ENCODE data around the gene ANKRD23. TPM values are rescaled to one million over a fixed set of nuclear protein-coding genes. Genes with fewer than 3 reads are reported as not detected.
"Not testable (repeated sequence)": the region's sequence is repeated elsewhere in the genome, so short reads cannot be mapped to it uniquely, and the experiment has no call there.

Gene ANKRD23
- total RNA-seq, 1 donor from 2014 or later, result 5.5 TPM

DNA sequence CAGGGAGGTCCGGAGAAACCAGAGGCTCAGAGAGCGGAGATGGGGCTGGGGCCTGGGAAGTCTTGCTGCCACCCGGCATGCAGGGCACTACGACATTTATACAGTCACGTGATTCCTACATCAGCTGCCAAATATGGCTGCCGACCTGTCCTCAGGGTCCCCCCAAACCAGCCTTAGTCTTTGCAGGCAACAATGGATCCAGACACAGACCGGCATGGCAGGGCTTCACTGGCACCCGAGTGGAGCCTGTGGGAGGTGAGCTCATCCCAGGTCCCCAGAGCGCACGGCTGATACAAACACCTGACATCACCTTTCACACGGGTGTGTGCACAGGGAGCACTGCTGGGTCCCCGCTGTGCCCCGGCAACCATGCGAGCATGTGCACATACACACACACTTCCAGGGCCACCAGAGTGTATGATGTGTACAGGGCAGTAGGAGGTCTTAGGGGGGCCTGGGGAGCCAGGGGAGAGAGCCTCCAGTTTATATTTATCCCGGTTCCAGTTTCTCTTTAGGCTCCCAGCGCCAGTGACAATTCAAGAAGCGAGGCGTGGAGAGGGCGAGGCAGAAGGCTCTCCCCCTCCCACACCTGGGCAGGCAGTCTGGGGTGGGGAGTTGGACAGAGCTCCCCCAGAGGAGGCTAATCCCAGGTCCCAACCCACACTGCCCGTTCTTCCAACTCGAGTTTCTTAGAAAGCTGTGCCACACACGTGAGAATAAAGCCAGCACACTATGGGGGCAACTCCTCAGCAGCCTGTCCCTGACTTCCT, 23.4 kb upstream of the ANKRD23 start:
- ATAC-seq (no peak), DNase-seq (no peak)
- intact Hi-C loops (cut with micrococcal nuclease), result no loop called here

- ATAC-seq (no peak), DNase-seq (no peak)
- intact Hi-C loops (cut with micrococcal nuclease), result no loop called here
These were observed 22.8 kb upstream of the ANKRD23 start for GRCh38 chr2:96866586-96866985.

DNA sequence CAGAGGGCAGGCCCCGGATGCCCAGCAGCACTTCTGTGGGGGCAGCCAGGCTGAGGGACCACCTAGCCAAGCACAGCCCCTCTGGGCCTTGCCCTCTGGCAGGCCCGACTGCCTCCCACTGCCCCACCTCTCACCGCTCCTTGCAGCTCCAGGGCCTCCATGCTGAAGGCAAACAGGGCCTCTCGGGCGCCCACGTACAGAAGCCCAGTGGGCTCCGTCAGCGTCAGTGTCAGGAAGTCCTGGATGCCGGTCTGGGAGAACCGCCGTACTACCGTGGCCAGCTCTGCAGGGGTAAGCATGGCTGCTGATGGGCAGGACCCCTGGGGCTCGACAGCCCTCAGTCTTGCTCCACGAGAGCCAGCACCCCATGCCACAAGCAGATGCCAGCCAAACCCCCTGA, 22.3 kb upstream of the ANKRD23 start:
- ATAC-seq, result no peak
- intact Hi-C loops (cut with micrococcal nuclease), result no loop called here
- no peak for DNase-seq

DNA sequence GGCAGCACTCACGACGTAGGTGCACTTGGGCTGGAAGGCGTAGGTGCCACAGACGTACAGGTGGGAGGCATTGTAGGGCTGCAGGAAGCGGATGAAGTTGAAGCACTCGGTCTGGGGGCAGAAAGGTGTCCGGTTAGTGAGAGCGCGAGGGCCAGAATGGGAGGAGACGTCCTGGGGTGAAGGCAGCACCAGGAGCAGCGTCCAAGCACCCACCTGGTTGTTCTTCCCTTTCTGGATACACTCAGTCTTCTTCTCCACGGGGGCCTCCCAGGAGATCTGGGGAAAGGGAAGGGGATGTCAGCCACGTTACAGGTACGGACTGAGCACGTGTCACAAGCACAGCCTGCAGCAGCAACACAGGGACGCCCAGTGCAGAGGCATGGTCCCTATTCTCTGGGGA, 21.8 kb upstream of the ANKRD23 start:
- no peak for ATAC-seq
- intact Hi-C loops (cut with micrococcal nuclease), result no loop called here
- no peak for DNase-seq

GRCh38 chr2:96864343-96865091, 20.7 kb upstream of the ANKRD23 start:
- ATAC-seq (peak; percentile 48), DNase-seq (peak; percentile 92)
- intact Hi-C loops (cut with micrococcal nuclease), result no loop called here

- no peak for DNase-seq
- intact Hi-C loops (cut with micrococcal nuclease), result no loop called here
- no peak for ATAC-seq
These were observed 19.9 kb upstream of the ANKRD23 start for GRCh38 chr2:96863575-96864342.

GRCh38 chr2:96863056-96863455, 19.2 kb upstream of the ANKRD23 start:
- DNase-seq; ATAC-seq; intact Hi-C loops (cut with micrococcal nuclease): not testable (repeated sequence)

DNA sequence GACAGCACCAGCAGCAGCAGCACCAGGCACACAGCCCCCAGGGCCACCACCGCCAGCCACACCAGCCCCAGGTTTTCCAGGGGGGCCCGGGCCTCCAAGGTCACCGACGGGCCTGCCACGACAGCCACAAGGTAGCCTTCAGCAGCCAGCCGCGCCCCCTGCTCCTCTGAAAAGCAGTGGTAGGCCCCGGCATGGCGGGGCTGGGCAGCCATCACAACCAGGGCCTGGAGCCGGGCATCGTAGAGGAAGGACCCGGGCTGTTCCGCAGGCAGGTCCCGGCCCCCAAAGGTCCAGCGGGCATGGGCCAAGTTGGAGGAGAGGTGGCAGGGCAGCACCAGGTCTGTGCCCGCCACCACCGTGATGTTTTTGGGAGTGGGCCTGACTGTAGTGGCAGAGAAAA, 17.3 kb upstream of the ANKRD23 start:
- ATAC-seq, result no peak
- DNase-seq, result no peak
- intact Hi-C loops (cut with micrococcal nuclease), result no loop called here

DNA sequence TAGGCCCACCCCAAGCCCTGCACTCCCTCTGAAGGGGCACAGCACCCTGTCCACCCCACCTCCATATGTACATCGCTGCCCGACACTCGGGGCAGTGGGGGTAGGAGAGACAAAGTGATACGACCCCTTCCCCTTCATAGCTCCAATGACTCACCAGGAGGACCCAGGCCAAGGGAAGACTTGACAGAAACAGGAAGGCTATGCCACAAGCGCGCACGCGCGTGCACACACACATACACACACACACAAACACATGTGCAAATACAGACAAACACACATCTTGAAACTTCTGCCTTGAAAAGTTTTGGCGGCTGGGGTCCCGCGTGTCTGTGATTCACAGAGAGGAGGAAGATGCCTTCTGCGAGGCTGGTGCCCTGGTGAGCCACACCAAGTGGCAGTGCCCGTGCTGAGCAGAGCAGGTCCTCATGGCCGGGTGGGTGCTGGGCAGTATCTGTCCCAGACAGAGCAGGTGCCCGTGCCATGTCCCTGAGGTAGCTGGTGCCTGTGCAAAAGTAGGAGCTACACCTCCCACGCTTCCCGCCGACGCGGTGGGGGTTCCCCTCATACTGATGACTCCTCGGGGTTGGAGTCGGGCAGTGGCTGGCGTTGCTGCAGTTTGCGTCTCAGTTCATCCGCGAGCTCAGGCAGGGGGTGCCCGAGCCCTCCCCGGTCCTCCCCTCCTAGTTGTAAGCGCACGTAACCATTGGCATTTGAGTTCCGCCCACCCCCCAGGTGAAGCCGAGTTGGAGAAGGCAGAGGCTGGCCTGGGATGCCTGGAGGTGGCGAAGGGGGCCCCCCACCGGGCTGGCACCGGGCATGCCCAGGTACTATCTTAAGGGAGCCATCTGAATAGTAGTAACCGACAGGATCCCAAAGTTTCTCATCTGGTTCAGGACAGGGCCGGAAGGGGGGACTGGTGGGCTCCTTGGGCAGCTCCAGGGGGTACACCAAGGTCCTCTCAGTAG, 16.5 kb upstream of the ANKRD23 start:
- intact Hi-C loops (cut with micrococcal nuclease), result no loop called here
- DNase-seq, result no peak
- no peak for ATAC-seq

DNA sequence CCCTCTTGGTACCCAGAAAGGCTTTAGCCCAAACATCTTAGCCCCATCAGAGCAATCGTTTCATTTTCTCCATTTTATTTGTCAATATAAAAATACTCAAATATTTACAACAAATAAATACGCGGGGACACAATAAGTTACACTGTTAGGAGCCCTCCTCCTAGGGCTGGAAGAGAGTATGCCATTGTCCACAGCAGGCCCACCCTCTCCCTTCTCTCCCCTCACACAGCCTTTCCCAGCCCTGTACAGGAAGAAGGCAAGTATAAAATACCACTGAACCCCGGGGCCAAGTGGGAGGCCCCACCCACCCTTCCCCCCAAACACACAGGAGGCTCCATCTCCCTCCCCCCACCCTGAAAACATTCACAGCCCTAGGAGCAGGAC, 15.9 kb upstream of the ANKRD23 start:
- DNase-seq, result no peak
- intact Hi-C loops (cut with micrococcal nuclease), result loop anchor here (5.0 kb wide), 1 partner anchor 93 kb away; no protein-coding TSS in a partner anchor
- ATAC-seq, result no peak

DNA sequence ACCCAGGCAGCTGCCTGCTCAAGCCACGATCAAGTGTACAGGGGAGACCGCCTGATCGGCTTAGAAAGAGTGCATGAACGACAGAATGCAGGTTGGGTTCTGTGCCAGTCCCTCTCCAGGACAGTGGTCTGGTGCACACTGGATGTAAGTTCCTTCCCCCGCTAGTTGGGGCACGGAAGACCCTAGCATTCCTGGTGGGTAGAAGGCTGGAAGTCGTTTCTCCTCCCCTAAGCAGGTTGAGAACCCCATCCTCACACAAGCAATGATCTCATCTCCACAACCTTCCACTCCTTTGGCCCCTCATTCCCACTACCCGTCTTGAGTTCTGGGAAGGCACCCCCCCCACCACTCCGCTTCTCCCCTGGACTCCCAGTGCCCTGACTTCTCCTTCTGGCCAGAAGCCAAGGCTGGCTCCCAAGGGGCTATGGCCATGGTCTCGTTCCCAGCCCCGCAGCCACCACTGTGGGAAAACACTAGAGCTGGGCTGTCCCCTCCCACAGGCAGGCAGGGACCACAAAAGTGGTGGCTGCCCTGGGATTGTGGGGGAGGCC, 15.4 kb upstream of the ANKRD23 start:
- ATAC-seq (peak; percentile 1), DNase-seq (peak; percentile 81)
- intact Hi-C loops (cut with micrococcal nuclease), result loop anchor here (5.0 kb wide), 1 partner anchor 93 kb away; no protein-coding TSS in a partner anchor

- intact Hi-C loops (cut with micrococcal nuclease), result loop anchor here (5.0 kb wide), 1 partner anchor 94 kb away; no protein-coding TSS in a partner anchor
- DNase-seq, result peak; percentile 99
- ATAC-seq, result peak; percentile 95
These were observed 14.0 kb upstream of the ANKRD23 start, which contains the start of gene ANKRD39 for GRCh38 chr2:96857667-96858372. ANKRD39 (minus strand) TSS chr2:96858016; CDS start chr2:96857987, 29 bp downstream.

DNA sequence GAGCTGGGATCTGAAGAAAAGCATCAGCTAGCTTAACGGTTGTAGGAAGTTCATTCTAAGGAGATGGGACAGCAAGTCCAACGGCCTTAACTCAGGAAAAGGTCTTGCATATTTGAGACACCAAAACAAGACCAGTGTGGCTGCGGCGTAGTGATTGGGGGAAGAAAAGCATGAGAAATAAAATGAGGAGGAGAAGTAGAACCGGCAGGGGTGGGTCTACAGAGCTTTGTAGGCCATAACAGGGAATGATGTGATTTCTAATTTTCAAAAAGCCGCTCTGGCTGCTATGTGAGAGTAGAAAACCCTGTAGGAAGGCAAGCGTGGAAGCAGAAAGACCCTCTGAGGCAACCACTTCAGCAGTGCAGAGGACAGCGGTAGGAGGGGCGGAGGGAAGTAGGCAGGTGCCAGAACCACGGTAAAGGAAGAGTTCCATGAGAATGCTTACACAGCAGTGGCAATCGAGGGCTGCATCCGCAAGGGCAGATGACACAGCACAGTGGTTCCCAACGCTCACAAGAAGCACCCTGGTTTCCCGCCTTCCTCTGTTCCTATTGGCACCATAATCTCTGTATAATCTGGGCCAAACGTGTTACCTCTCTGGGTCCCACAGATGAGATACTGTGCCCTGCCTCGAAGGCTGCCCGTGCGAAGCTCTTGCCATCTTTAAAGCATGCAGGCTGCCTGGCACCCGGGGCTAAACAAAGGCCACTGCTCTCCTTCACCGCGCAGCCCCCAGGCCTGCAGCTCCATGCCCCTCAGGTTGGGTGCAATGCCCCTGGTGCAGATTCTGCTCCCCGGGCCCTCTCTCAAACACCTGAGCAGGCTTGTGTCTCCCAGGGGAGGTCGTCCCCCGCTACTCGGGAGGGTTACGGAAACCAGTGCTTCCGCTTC, 13.2 kb upstream of the ANKRD23 start:
- no peak for DNase-seq
- intact Hi-C loops (cut with micrococcal nuclease), result loop anchor here (5.0 kb wide), 1 partner anchor 95 kb away; no protein-coding TSS in a partner anchor
- ATAC-seq, result peak; percentile 1

DNA sequence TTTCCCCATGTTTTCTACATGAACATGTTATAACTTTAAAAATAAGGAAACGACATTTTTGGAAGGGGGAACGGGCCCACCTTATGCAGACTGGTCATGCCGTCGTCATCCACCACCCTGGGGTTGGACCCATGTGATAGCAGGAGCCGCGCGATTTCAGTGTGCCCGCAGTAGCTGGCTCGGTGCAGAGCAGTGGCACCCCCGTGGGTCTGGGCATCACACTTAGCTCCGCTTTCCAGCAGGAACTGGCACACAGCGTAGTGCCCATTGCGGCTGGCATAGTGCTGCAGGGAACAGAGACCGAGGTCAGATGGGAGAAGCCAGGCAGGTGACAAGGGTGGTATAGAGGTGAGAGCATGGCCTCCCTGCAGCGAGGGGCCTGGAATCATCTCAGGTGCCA, 9.5 kb upstream of the ANKRD23 start:
- intact Hi-C loops (cut with micrococcal nuclease), result no loop called here
- DNase-seq (no peak), ATAC-seq (no peak)

DNA sequence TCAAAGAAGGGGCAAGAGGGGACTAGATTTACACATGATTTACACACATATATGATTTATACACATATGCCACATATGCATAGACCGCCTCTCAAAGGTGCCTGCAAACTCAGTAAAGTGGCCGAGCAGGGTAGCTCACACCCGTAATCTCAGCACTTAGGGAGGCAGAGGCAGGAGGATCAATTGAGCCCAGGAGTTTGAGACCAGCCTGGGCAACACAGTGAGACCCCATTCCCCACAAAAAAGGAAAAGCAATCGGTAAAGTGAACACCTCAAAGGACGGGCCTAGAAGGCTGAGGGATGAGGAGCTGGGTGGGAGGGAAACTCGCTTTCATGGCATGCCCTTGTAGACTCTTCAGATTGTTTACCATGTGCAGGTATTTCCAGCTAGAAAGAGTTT, 8.8 kb upstream of the ANKRD23 start:
- ATAC-seq (no peak), DNase-seq (no peak)

GRCh38 chr2:96848264-96848663, 4.4 kb upstream of the ANKRD23 start:
- ATAC-seq, result peak; percentile 11
- intact Hi-C loops (cut with micrococcal nuclease), result no loop called here
- no peak for DNase-seq

More for the DNA sequence above, 8.8 kb upstream of the ANKRD23 start:
- intact Hi-C loops (cut with micrococcal nuclease), result no loop called here

- intact Hi-C loops (cut with micrococcal nuclease), result no loop called here
- ATAC-seq (no peak), DNase-seq (no peak)
These were observed 3.8 kb upstream of the ANKRD23 start for GRCh38 chr2:96847586-96847985.

All from left ventricle myocardium superior (tissue), 1 donor.